HG02943 (cell line): Measurements from ENCODE around the gene OR8A1.
"Not testable (repeated sequence)": the region's sequence is repeated elsewhere in the genome, so short reads cannot be mapped to it uniquely, and the experiment has no call there.

ENCODE experiments used
- ATAC-seq: cut with Tn5 transposase; IDR thresholded peaks from one replicate; pipeline ENCODE4 v1.9.1; 2021; ENCODE audit warnings: mild to moderate bottlenecking, low read depth, moderate library complexity; ENCODE audit not compliant: unreplicated experiment

Gene OR8A1

DNA sequence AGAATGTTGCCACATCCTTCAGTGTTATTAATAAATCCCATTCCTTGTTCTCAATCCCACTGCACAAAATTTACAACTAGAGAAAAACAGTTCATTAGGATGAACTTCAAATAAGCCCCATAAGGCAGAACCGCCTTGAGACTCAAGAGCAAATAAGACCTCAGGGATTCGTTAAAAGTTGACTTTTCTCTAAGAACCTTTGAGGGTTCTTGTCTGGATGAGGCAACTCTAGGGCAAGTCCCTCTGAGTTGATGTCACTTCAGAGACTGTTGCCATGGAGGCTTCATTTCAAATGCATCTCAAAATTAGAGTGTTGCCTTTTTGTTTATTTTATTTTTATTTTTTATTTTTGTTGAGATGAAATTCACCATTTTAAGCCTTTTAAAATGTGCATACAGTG, 21.6 kb downstream of the OR8A1 start:
- no peak for ATAC-seq

GRCh38 chr11:124592627-124593026, 22.8 kb downstream of the OR8A1 start:
- no peak for ATAC-seq

DNA sequence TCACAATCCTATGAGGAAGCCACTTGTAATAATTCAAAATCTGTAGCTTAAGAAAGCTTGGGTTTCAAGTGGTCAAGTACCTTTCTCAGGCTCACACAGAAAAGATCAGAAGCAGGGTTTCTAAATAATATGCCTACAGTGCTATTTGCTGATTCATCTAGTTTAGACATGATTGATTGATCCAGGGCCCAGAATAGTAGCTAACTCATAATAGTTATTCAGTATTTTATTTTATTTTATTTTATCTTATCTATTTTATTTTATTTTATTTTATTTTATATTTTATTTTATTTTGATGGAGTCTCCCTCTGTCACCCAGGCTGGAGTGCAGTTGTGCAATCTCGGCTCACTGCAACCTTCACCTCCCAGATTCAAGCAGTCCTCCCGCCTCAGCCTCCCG, 25.5 kb downstream of the OR8A1 start:
- ATAC-seq: no peak

- no peak for ATAC-seq
Observed at GRCh38 chr11:124597626-124598025, 27.8 kb downstream of the OR8A1 start.

DNA sequence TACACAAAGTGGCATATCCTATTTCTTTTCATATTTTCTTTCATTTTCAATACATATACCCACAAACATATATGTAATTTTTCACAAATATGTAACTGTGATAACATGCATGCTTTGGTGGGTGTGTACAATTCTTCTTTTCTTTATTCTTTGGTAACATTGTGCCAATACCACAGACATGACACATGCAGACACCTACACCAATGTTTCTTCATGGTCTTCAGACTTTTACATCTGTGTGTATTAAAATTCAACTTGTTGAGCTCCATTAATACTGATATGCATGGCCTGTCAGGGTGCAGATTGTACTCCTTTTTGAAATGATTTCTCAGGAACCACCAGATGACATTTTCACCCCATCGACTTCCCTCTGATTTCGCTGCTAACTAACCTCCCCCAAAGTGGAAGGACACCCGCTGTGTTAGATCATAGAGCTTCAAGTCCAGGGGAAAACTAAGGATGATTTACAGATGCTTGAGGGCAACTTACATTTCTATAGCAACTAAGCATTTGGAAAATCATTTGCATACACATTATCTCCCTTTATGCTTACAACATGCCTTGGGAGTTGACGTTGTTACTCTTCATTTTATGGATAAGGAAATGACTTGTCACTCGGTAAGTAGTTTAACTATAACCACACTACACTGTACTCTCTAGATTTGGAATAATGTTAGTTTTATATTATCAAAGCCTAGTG, 31.0 kb downstream of the OR8A1 start:
- ATAC-seq: no peak

DNA sequence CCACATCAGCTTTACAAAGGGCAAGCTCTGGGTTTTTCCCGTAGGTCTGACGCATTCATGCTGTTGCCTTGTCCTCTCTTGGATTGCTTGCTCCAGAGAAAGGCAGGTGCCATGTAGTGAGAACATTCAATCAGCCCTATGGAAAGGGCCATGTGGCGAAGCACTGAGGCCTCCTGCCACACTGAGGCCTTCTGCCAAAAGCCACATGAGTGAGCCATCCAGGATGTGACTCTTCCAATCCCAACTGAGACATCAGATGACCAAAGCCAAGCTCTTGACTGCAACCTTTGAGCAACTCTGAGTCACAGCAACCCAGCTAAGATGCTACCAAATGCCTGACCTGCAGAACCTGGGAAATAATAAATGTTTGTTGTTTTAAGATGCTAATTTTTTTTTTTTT, 32.4 kb downstream of the OR8A1 start:
- ATAC-seq: no peak

- ATAC-seq: not testable (repeated sequence)
Observed at GRCh38 chr11:124602723-124603122, 32.9 kb downstream of the OR8A1 start.

DNA sequence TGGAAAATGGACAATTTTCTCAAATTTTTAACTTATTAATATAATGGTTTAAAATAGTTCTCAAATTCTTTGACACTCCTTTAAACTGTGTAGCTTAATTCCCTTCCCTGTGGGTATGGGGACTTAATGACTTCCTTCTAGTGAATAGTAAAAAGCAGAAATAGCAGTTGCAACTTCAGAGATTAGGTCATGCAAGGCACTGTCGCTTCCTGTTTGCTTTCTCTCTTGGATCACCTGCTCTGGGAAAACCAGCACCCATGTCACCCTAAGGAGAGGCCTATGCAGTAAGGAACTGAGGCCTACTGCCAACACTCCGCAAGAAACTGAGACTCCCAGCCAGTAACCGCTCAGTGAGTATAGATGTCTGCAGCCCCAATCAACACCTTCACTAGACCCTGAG, 35.9 kb downstream of the OR8A1 start:
- ATAC-seq: no peak

GRCh38 chr11:124608147-124608546, 38.4 kb downstream of the OR8A1 start:
- ATAC-seq: no peak

GRCh38 chr11:124610295-124610694, 40.5 kb downstream of the OR8A1 start:
- ATAC-seq: no peak

DNA sequence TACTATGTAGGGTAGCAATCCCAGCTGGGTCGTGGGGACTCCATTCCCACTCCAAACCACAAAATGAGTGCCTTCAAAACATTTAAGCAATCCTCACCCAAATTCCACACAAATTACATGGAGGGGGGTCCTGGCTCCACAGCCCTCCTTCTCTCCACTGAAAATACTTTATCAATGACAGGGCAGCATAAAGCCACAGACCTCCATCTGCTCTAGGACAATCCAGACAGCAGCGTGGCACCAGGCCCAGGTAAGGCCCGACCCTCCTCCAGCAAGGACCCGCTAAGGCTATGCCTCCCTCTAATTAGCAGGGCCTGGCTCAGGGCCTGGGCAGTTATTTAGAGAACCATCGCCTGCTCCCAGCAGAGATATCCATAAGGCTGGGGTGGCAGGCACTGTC, 41.3 kb downstream of the OR8A1 start, which contains the start of gene PANX3:
TSS of gene PANX3 (plus strand) at position 365 of the 400 bp plus-strand sequence. CDS start 129 bp downstream, outside the sequence.
- no peak for ATAC-seq

DNA sequence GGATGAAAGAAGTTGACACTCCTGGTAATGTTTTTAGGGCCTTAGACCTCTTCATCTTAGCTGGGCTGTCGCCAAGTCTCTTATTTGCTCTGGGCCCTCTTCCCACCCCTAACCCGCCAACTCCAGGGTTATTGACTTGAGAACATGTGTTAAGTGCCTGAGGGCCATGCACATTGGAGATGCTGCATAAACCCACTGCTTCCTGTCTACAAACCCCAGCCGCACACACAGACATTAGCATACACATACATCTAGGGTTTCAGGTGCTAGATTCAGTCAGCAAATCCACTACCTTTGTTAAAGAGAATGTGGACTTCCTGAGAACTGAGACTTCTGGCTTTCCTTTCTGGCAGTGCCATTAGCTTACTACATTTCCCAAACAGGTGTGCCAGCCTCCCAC, 42.2 kb downstream of the OR8A1 start:
- no peak for ATAC-seq

- no peak for ATAC-seq
Observed at GRCh38 chr11:124612567-124613246, 42.9 kb downstream of the OR8A1 start.

GRCh38 chr11:124618863-124619262, 49.1 kb downstream of the OR8A1 start:
- ATAC-seq: no peak
